Activated CD4-positive, alpha-beta T cell treated with anti-CD3 and anti-CD28 coated beads for 24 hours (primary cell): ENCODE results near the gene SP7.
"Not testable (repeated sequence)": the region's sequence is repeated elsewhere in the genome, so short reads cannot be mapped to it uniquely, and the experiment has no call there.

Source experiments
- DNase-seq, 2 donors: peaks; one replicate each; pipeline ENCODE4 v3.0.0-alpha.2; 2020; ENCODE audit warnings: low read depth in 2 of 2

Gene SP7

GRCh38 chr12:53336181-53336681, at the start of gene SP7:
Gene SP7, minus strand, starts transcription at chr12:53336354. Its CDS starts 708 bp downstream, at chr12:53335646.
- DNase-seq = no peak

- DNase-seq = no peak
Measured at GRCh38 chr12:53383258-53383657, 47.1 kb upstream of the SP7 start.

GRCh38 chr12:53381731-53382630, 45.8 kb upstream of the SP7 start:
- no peak for DNase-seq

- DNase-seq = no peak
Measured at GRCh38 chr12:53380794-53381730, 44.9 kb upstream of the SP7 start.

- peak; percentile 98 to 99 for DNase-seq
Measured at GRCh38 chr12:53380104-53380793, 44.1 kb upstream of the SP7 start, which contains the start of gene SP1. Gene SP1, plus strand, starts transcription at chr12:53380176. Its CDS starts 116 bp downstream, at chr12:53380292.

- DNase-seq = peak; percentile 81 to 88
Measured at GRCh38 chr12:53379389-53380103, 43.4 kb upstream of the SP7 start.

GRCh38 chr12:53378724-53379388, 42.7 kb upstream of the SP7 start:
- DNase-seq = no peak

- DNase-seq = no peak
Measured at GRCh38 chr12:53378222-53378621, 42.1 kb upstream of the SP7 start.

GRCh38 chr12:53376747-53377146, 40.6 kb upstream of the SP7 start:
- DNase-seq = no peak

- DNase-seq = not testable (repeated sequence)
Measured at GRCh38 chr12:53374277-53374676, 38.1 kb upstream of the SP7 start.

GRCh38 chr12:53373554-53374133, 37.5 kb upstream of the SP7 start:
- not testable (repeated sequence) for DNase-seq

GRCh38 chr12:53365245-53365904, 29.2 kb upstream of the SP7 start:
- DNase-seq = no peak

GRCh38 chr12:53361638-53362037, 25.5 kb upstream of the SP7 start:
- DNase-seq = not testable (repeated sequence)

GRCh38 chr12:53358836-53359419, 22.8 kb upstream of the SP7 start:
- no peak for DNase-seq

- DNase-seq = no peak
Measured at GRCh38 chr12:53355121-53355520, 19.0 kb upstream of the SP7 start.

GRCh38 chr12:53353257-53353655, 17.1 kb upstream of the SP7 start:
- DNase-seq = no peak

GRCh38 chr12:53352331-53353256, 16.4 kb upstream of the SP7 start:
- DNase-seq = peak; percentile 71 to 74

GRCh38 chr12:53347905-53348304, 11.8 kb upstream of the SP7 start:
- DNase-seq = no peak
